K562 (cell line): Measurements from ENCODE around the gene SLC38A2. TPM values are rescaled to one million over a fixed set of nuclear protein-coding genes. Genes with fewer than 3 reads are reported as not detected.
A peak's percentile ranks its signal among the peaks of the same experiment; 100 is the strongest.

Experiments used
- BRCA1 ChIP-seq, 2 experiments: fragments of 450-650 bp in 1 of 2; sonication (generic) in 1 of 2; formaldehyde crosslinking in 1 of 2; IDR thresholded peaks; 2 replicates each; pipeline versions ENCODE4 v1.5.0 to v1.6.1; 2017 to 2020; ENCODE audit warnings: mild to moderate bottlenecking in 1 of 2, missing genetic modification reagents in 1 of 2
- CBFA2T2 ChIP-seq: fragments of 450-650 bp; conservative IDR thresholded peaks from 2 replicates; pipeline ENCODE4 v1.6.1; 2017; ENCODE audit warnings: mild to moderate bottlenecking
- CLOCK ChIP-seq: fragments of 250-450 bp; sonication (Bioruptor Pico); IDR thresholded peaks from 2 replicates; pipeline ENCODE4 v1.4.0; 2020; ENCODE audit warnings: mild to moderate bottlenecking, moderate library complexity, borderline replicate concordance
- CTBP1 ChIP-seq: fragments of 450-650 bp; IDR thresholded peaks from 2 replicates; pipeline ENCODE4 v1.6.1; 2016; ENCODE audit warnings: borderline replicate concordance
- CTCFL ChIP-seq: IDR thresholded peaks from 2 replicates; pipeline ENCODE4 v1.6.1; 2011; ENCODE audit warnings: borderline replicate concordance, low read depth, mild to moderate bottlenecking, moderate library complexity, low read length; ENCODE audit not compliant: insufficient read depth, poor library complexity, severe bottlenecking
- ESRRA ChIP-seq: fragments of 450-650 bp; IDR thresholded peaks from 2 replicates; pipeline ENCODE4 v1.6.1; 2014; ENCODE audit warnings: low read depth, mild to moderate bottlenecking, moderate library complexity, borderline replicate concordance
- ETV6 ChIP-seq, 3 experiments: fragments of 150-350 bp in 1 of 3; sonication (generic) in 1 of 3; formaldehyde crosslinking in 1 of 3; IDR thresholded peaks; 2 replicates each; pipeline versions ENCODE4 v1.6.1 to v1.8.0; 2014 to 2022; ENCODE audit warnings: borderline replicate concordance in 2 of 3, low read depth in 2 of 3, antibody characterized with exemption in 1 of 3, low read length in 1 of 3, mild to moderate bottlenecking in 1 of 3, missing genetic modification reagents in 1 of 3
- HDAC6 ChIP-seq: IDR thresholded peaks from 2 replicates; pipeline ENCODE4 v1.6.1; 2012; ENCODE audit warnings: low read depth, mild to moderate bottlenecking, control low read depth, inconsistent platforms, low read length, moderate library complexity
- MCM2 ChIP-seq: fragments of 450-650 bp; IDR thresholded peaks from 2 replicates; pipeline ENCODE4 v1.6.1; 2017; ENCODE audit warnings: low read depth, mild to moderate bottlenecking
- MTA2 ChIP-seq: fragments of 450-650 bp; IDR thresholded peaks from 2 replicates; pipeline ENCODE4 v1.6.1; 2016; ENCODE audit warnings: low read depth
- MXI1 ChIP-seq: IDR thresholded peaks from 2 replicates; pipeline ENCODE4 v1.6.1; 2011; ENCODE audit warnings: low read depth, mild to moderate bottlenecking, improper control_type of control experiment, low read length
- NR1H2 ChIP-seq: sonication (generic); formaldehyde crosslinking; IDR thresholded peaks from 2 replicates; pipeline ENCODE4 v1.4.0; 2020; ENCODE audit warnings: mild to moderate bottlenecking, missing genetic modification reagents
- PTTG1 ChIP-seq: fragments of 450-650 bp; IDR thresholded peaks from 2 replicates; pipeline ENCODE4 v1.6.1; 2016; ENCODE audit warnings: low read depth, mild to moderate bottlenecking, missing genetic modification characterization, missing compliant biosample characterization
- RCOR1 ChIP-seq, 2 experiments: IDR thresholded peaks; 2 replicates each; pipeline ENCODE4 v1.6.1; 2012; ENCODE audit warnings: low read depth in 2 of 2, low read length in 2 of 2, borderline replicate concordance in 1 of 2, improper control_type of control experiment in 1 of 2
- TCF7L2 ChIP-seq: fragments of 150-350 bp; IDR thresholded peaks from 2 replicates; pipeline ENCODE4 v1.6.1; 2016; ENCODE audit warnings: low read depth, mild to moderate bottlenecking, low read length, moderate library complexity
- TEAD1 ChIP-seq, 2 experiments: fragments of 450-650 bp in 1 of 2; sonication (generic) in 1 of 2; formaldehyde crosslinking; IDR thresholded peaks; 2 replicates each; pipeline versions ENCODE4 v1.4.0 to v1.8.0; 2020 to 2022; ENCODE audit warnings: mild to moderate bottlenecking in 2 of 2, missing genetic modification reagents in 1 of 2
- TEAD2 ChIP-seq: fragments of 450-650 bp; IDR thresholded peaks from 2 replicates; pipeline ENCODE4 v1.6.1; 2016; ENCODE audit warnings: missing genetic modification characterization, control low read depth, missing compliant biosample characterization
- ZNF507 ChIP-seq: conservative IDR thresholded peaks from 2 replicates; pipeline ENCODE4 v1.6.1; 2017; ENCODE audit warnings: missing genetic modification characterization, missing compliant biosample characterization
- ZNF586 ChIP-seq: fragments of 450-650 bp; formaldehyde crosslinking; conservative IDR thresholded peaks from 2 replicates; pipeline ENCODE4 v1.4.0; 2020; ENCODE audit warnings: mild to moderate bottlenecking, moderate library complexity
- polyA plus RNA-seq, 8 experiments: library from polyadenylated mRNA; depleted of rRNA in 4 of 8; stranded (reverse) in 5 of 8; unstranded in 3 of 8; fragments of >200 nt; fragmentation: Nextera tagmentation in 2 of 8; fragmentation: Illumina TruSeq in 1 of 8; extraction: Ambion mirVana in 2 of 8; extraction: Trizol in 1 of 8; gene quantifications; 2 replicates each; pipeline versions ENCODE4 v1.2.1 to v1.2.3, GENCODE V29; 2011 to 2014; ENCODE audit warnings: inconsistent platforms in 1 of 8, missing spikeins in 1 of 8
- total RNA-seq, 7 experiments: library from RNA; depleted of rRNA in 6 of 7; stranded (reverse); fragments of >200 nt in 6 of 7; fragmentation: Illumina TruSeq in 2 of 7; extraction: Trizol in 2 of 7; gene quantifications; 2 replicates each; pipeline versions ENCODE4 v1.2.1 to v1.2.3, GENCODE V29; 2011 to 2021; ENCODE audit warnings: low replicate concordance in 1 of 7
- TF ChIP-seq, protein P1 (sequence below), 2 experiments: IDR thresholded peaks; 2 replicates each; pipeline ENCODE4 v1.6.1; 2012; ENCODE audit warnings: improper control_type of control experiment in 2 of 2, low read depth in 2 of 2, low read length in 2 of 2, borderline replicate concordance in 1 of 2

SLC38A2 gene
- total and polyA plus RNA-seq, 9 of the 15 experiments (the other 6 are each of a cell fraction or from before 2014, with no cell fraction given), result 98.7 to 292 (median 143) TPM

GRCh38 chr12:46371718-46372543 is 642 bp downstream of the SLC38A2 start (continued):
- TF ChIP-seq ETV6 (IDR thresholded peaks at IDR 0.05; ENCODE audit: borderline replicate concordance in 1 of 2, low read depth in 2 of 2, low read length in 1 of 2) (no peak), ETV6 (CRISPR knock-in tag; IDR thresholded peaks at IDR 0.05; ENCODE audit: borderline replicate concordance) (no peak), RCOR1 (IDR thresholded peaks at IDR 0.05; ENCODE audit: borderline replicate concordance in 1 of 2, low read depth in 2 of 2, low read length in 2 of 2) (no peak), MXI1 (0 out of 2 replicates have a peak, but pooled peaks have one; percentile 34), ZNF586 (CRISPR knock-in tag) (no peak), HDAC6 (no peak), CLOCK (no peak), TEAD2 (tag) (no peak), TCF7L2 (no peak), NR1H2 (CRISPR knock-in tag) (no peak), BRCA1 (IDR thresholded peaks at IDR 0.05) (no peak), BRCA1 (CRISPR knock-in tag; IDR thresholded peaks at IDR 0.05) (no peak), CBFA2T2 (0 out of 2 replicates have a peak, but pooled peaks have one; percentile 5), CTBP1 (no peak), MTA2 (no peak), TEAD1 (CRISPR knock-in tag; IDR thresholded peaks at IDR 0.05) (no peak), ESRRA (no peak), ZNF507 (tag) (no peak), MCM2 (no peak), PTTG1 (no peak), CTCFL (no peak)
- TF ChIP-seq, protein P1, sequence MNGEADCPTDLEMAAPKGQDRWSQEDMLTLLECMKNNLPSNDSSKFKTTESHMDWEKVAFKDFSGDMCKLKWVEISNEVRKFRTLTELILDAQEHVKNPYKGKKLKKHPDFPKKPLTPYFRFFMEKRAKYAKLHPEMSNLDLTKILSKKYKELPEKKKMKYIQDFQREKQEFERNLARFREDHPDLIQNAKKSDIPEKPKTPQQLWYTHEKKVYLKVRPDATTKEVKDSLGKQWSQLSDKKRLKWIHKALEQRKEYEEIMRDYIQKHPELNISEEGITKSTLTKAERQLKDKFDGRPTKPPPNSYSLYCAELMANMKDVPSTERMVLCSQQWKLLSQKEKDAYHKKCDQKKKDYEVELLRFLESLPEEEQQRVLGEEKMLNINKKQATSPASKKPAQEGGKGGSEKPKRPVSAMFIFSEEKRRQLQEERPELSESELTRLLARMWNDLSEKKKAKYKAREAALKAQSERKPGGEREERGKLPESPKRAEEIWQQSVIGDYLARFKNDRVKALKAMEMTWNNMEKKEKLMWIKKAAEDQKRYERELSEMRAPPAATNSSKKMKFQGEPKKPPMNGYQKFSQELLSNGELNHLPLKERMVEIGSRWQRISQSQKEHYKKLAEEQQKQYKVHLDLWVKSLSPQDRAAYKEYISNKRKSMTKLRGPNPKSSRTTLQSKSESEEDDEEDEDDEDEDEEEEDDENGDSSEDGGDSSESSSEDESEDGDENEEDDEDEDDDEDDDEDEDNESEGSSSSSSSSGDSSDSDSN (IDR thresholded peaks at IDR 0.05; ENCODE audit: borderline replicate concordance in 1 of 2, low read depth in 2 of 2, low read length in 2 of 2), result no peak
